ENCODE measurements around the gene RALGPS2.

Gene RALGPS2

DNA sequence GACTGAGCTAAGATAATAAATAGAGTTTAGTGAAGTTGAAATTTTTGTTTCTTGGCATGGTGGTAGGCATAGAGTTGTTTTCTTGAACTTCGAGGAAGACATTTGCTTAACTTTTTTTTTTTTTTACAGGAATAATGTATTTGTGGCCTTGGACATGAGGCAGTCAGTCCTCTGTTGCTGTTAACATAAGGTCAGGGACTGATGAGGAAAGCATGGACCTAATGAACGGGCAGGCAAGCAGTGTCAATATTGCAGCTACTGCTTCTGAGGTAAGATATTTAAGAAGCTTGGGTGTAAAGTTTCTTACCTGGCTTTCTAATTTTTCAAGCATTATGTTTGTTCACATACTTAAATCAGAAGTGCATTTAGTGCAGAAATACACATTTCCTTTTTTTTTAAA lies 51.5 kb downstream of the RALGPS2 start:
- no peaks in the 10 kb centered on the region for H3K36me3 Mint-ChIP-seq
- no peaks in the 10 kb centered on the region for H3K4me1 Mint-ChIP-seq
- no peak overlapping the region for H3K4me3 Mint-ChIP-seq
- CTCF ChIA-PET, result interaction anchor here (1.4 to 8.4 kb wide), 2 partner anchors 8 to 227 kb away, joined by 6 to 76 read pairs; no protein-coding TSS in a partner anchor
- H3K27me3 Mint-ChIP-seq, result no peaks in the 10 kb centered on the region
- no peak for DNase-seq
- H3K27ac Mint-ChIP-seq, result no peak overlapping the region
- H3K9me3 Mint-ChIP-seq, result no peaks in the 10 kb centered on the region

DNA sequence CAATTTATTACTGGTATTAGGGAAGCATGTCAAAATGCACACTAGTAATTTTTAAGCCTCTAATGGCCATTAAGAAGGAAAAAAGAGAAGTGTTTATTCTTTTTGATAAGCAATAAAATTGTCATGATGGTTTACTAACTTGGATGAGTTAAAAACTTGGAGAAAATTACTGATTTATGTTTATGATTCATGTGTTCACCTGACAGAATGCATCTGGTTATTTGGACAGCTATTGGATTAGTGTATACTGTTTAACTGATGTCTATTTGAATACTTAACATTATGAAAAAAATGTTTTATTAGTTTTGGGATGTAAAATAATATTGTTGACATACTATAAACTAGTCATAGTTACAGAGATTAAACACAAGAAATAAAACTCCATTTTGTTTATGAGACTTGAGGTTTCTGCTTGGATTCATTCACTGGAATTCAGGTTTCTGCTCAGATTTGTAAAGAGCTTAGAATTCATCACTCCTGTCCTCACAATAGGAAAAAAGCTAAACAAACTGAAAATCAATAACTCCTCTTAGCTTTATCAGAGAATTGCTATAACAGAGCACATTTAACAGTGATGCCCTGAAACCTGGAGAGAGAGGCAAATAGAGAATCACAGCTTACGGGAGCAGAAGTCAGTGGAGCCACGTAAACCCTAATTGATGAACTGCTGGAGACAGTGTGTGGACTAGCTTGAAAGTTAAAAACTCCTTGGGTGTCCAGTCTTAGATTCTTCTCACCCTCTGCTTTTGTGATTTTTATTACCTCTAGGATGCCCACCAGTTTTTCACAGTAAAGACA lies 56.7 kb downstream of the RALGPS2 start:
- Mint-ChIP-seq H3K27ac (no peak overlapping the region), H3K4me1 (peaks cover 8% of the 10 kb centered on the region), H3K36me3 (no peaks in the 10 kb centered on the region), H3K27me3 (no peaks in the 10 kb centered on the region), H3K4me3 (no peak overlapping the region), H3K9me3 (no peaks in the 10 kb centered on the region)
- no peak for DNase-seq
- CTCF ChIA-PET, result interaction anchor here (0.9 to 1.0 kb wide), 3 partner anchors 9 to 221 kb away, joined by 3 to 6 read pairs (median 3); no protein-coding TSS in a partner anchor

DNA sequence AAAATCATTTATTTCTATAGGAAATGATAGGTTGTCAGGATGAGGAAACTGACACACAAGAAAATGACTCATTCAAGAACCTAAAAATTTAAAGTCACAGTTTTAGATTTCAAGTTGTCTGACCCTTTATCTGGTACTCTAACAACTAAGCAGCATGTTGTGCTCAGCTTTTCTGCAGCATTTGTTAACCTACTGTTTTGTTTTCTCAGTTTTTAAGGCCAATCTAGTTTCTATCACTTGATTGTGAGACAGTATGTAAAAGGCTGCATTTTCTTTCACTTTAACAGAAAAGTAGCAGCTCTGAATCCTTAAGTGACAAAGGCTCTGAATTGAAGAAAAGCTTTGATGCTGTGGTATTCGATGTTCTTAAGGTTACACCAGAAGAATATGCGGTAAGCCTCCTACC lies 59.1 kb downstream of the RALGPS2 start:
- H3K36me3 Mint-ChIP-seq, result no peaks in the 10 kb centered on the region
- no peak overlapping the region for H3K4me3 Mint-ChIP-seq
- H3K4me1 Mint-ChIP-seq, result peaks cover 8% of the 10 kb centered on the region

DNA sequence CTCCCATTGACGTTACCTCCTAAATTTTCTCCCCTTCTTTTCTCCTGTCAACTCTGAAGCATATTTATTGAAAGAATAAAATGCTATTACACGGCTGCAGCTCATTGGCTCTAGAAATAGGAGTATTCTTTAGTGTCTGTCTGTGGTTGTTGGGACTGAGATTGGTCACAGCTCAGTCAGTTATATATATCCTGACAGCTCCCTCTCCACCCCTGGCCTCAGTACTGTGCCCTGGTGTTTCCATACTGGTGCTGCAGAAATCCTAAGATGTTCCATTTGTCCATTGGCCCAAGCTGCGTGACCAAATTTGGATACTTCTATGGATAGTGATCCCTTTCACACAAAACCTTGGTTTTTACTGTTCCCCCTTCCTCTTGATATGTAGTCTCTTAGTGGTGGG lies 67.3 kb downstream of the RALGPS2 start:
- no peaks in the 10 kb centered on the region for H3K36me3 Mint-ChIP-seq
- no peak overlapping the region for H3K4me3 Mint-ChIP-seq
- DNase-seq, result no peak
- H3K9me3 Mint-ChIP-seq, result no peaks in the 10 kb centered on the region
- H3K27me3 Mint-ChIP-seq, result no peaks in the 10 kb centered on the region
- H3K4me1 Mint-ChIP-seq, result no peaks in the 10 kb centered on the region
- H3K27ac Mint-ChIP-seq, result no peak overlapping the region
- CTCF ChIA-PET, result no interaction called here

More for the DNA sequence above, 59.1 kb downstream of the RALGPS2 start:
- H3K27ac Mint-ChIP-seq, result no peak overlapping the region
- no peaks in the 10 kb centered on the region for H3K9me3 Mint-ChIP-seq
- CTCF ChIA-PET, result interaction anchor here (0.6 to 1.8 kb wide), 5 partner anchors 8 to 219 kb away, joined by 3 to 8 read pairs (median 4); no protein-coding TSS in a partner anchor
- no peak for DNase-seq
- H3K27me3 Mint-ChIP-seq, result no peaks in the 10 kb centered on the region

DNA sequence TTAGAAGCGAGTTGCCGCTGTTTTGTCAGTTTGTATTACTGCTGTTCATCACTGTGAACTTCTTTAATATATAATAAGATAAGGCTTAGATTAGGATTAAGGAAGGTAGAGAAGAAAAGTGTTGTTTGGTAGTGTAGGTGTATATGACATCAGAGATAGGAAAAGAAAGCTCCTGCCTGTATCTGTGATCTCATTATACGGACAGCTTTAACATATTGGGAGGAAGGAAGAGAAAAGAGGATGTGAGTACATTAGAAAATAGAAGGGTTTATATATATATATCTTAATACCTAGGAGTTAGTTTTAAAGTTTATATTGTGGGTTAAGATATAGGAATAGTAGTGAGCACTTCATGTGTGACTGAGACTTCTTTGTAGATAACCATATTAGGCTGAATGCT lies 71.0 kb downstream of the RALGPS2 start:
- no peak overlapping the region for H3K4me3 Mint-ChIP-seq
- DNase-seq, result no peak
- no peaks in the 10 kb centered on the region for H3K4me1 Mint-ChIP-seq
- H3K27ac Mint-ChIP-seq, result no peak overlapping the region
- peaks cover 2% of the 10 kb centered on the region for H3K9me3 Mint-ChIP-seq
- H3K27me3 Mint-ChIP-seq, result no peaks in the 10 kb centered on the region
- CTCF ChIA-PET, result interaction anchor here (0.7 kb wide), 1 partner anchor 398 kb away, joined by 3 read pairs; no protein-coding TSS in a partner anchor
- H3K36me3 Mint-ChIP-seq, result no peaks in the 10 kb centered on the region

DNA sequence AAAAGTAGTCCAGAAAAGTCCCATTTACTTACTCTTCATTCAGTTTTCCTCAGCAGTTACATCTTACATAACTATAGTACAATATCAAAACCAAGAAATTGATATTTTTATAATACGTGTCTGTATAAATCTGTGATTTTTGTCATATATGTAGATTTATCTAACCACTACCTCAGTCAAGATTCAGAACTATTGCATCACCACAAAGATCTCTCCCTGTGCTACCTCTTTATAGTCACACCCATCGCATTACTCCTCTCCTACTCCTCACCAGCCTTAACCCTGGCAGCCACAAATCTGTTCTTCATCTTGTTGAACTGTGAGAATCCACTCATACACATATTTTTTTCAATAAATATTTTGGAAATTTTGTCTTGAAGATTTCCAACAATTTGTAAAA lies 72.5 kb downstream of the RALGPS2 start:
- Mint-ChIP-seq H3K36me3 (no peaks in the 10 kb centered on the region), H3K27me3 (no peaks in the 10 kb centered on the region), H3K4me3 (no peak overlapping the region), H3K27ac (no peak overlapping the region), H3K4me1 (no peaks in the 10 kb centered on the region), H3K9me3 (peaks cover 2% of the 10 kb centered on the region)
- no peak for DNase-seq
- CTCF ChIA-PET, result no interaction called here

DNA sequence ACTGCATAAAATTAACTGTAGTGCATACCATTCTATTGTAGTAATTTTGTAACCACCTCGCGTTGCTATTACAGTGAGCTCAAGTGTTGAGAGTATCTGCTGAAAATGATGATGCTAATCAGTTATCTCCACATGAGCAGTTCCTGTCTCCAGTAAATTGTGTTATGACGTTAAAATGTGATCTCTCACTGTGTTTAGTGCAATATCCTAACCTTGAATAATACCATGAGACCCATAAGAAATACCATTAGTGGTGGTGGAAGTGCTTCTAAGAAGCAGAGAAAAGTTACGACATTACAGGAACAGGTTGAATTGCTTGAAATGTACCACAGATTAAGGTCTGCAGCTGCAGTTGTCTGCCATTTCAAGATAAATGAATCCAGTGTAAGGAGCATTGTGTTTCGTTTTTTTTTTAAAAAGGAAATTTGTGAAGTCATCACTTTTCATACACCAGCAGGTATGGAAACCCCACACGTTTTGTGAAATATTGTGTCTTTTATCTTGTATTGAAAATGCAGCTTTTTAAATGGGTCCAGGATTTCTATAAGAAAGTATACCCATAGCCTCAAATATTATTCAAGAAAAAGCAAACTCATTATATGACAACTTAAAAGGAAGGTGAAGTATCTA lies 73.3 kb downstream of the RALGPS2 start:
- H3K4me1 Mint-ChIP-seq, result no peaks in the 10 kb centered on the region
- H3K4me3 Mint-ChIP-seq, result no peak overlapping the region
- H3K27me3 Mint-ChIP-seq, result no peaks in the 10 kb centered on the region
- CTCF ChIA-PET, result no interaction called here
- DNase-seq, result no peak
- no peaks in the 10 kb centered on the region for H3K36me3 Mint-ChIP-seq
- peaks cover 2% of the 10 kb centered on the region for H3K9me3 Mint-ChIP-seq
- no peak overlapping the region for H3K27ac Mint-ChIP-seq

DNA sequence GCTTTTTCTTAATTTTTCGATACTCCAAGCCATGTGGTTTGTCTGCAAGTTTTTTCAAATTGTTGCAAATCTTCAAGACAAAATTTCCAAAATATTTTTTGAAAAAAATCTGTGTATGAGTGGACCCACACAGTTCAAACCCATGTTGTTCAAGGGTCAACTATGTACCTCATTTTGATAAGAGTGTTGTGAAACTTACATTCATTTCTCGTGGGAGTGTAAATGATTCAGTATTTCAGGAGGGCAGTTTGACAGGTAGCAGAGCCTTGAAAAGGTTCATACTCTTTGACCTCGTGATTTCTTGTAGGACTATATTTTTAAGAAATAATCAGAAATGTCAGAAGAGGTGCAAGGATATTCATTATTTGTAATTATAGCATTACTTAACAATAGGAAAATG lies 77.8 kb downstream of the RALGPS2 start:
- no peaks in the 10 kb centered on the region for H3K4me1 Mint-ChIP-seq
- H3K27ac Mint-ChIP-seq, result no peak overlapping the region
- no peaks in the 10 kb centered on the region for H3K36me3 Mint-ChIP-seq
- CTCF ChIA-PET, result no interaction called here
- peaks cover 2% of the 10 kb centered on the region for H3K9me3 Mint-ChIP-seq
- no peak overlapping the region for H3K4me3 Mint-ChIP-seq
- H3K27me3 Mint-ChIP-seq, result no peaks in the 10 kb centered on the region
- no peak for DNase-seq

DNA sequence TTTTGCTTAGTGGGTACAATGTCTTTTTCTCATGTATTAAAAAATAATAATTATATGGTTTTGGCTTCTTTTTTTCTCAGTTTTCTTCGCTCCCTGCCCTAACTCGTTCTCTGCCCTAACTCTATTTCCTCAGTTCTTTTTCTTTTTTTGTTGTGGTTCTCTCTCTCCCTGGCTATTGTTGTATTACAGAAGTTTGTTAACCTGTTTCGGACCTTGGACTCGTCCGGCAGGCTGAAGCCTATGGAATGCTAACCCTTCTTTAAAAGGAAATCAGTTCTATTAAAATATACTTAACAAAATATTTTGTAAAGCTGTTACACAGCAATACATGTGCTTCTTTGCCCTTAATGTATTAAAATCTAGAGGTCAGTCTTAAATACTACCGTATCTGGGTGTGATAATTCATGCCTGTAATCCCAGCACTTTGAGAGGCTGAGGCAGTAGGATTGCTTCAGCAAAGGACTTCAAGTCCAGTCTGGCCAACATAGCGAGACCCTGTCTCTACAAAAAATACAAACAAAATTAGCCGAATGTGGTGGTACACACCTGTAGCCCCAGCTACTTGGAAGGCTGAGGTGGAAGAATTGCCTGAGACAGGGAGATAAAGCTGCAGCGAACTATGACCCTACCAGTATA lies 81.7 kb downstream of the RALGPS2 start:
- H3K27me3 Mint-ChIP-seq, result no peaks in the 10 kb centered on the region
- DNase-seq, result no peak
- H3K27ac Mint-ChIP-seq, result no peak overlapping the region
- no peaks in the 10 kb centered on the region for H3K4me1 Mint-ChIP-seq
- H3K36me3 Mint-ChIP-seq, result no peaks in the 10 kb centered on the region
- no peak overlapping the region for H3K4me3 Mint-ChIP-seq
- CTCF ChIA-PET, result no interaction called here
- H3K9me3 Mint-ChIP-seq, result no peaks in the 10 kb centered on the region

DNA sequence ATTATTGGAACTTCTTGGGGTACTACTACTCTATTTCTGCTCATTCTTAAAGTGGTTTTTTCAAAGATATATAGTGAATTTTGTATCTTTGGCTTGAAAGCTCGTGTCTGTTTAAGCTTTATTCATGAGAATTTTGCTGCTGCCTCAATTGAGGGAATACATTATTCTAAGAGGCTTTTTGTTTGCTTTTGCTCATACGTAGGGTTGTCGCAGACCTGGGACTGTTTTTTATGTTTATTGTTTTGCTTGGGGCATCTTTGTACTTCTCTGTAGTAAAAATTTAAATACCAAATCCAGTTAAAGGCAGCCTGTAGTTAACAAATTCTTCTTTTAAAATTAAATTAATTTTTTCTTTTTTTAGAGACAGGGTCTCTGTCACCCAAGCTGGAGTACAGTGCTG lies 83.5 kb downstream of the RALGPS2 start:
- DNase-seq, result no peak
- Mint-ChIP-seq H3K27ac (no peak overlapping the region), H3K4me1 (no peaks in the 10 kb centered on the region), H3K36me3 (no peaks in the 10 kb centered on the region), H3K4me3 (no peak overlapping the region), H3K9me3 (no peaks in the 10 kb centered on the region), H3K27me3 (no peaks in the 10 kb centered on the region)
- CTCF ChIA-PET, result no interaction called here

DNA sequence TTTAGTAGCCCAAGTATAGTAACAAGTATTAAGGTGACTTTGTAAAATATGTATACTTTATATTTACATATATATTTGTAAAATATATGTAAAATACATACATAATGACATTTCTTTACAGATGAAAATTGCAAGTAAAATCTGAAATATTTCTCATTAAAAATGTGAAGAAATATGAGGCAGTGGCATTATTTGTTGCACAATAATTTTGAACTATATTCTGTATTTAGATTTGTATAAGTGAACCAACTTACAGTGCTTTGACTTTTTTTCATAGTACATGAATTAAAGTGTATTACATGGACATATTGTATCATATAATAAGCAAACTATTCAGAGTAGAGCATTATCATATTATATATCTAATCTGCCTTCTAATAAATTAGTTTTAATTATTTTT lies 85.5 kb downstream of the RALGPS2 start:
- Mint-ChIP-seq H3K4me1 (no peaks in the 10 kb centered on the region), H3K27me3 (no peaks in the 10 kb centered on the region)
- CTCF ChIA-PET, result no interaction called here

DNA sequence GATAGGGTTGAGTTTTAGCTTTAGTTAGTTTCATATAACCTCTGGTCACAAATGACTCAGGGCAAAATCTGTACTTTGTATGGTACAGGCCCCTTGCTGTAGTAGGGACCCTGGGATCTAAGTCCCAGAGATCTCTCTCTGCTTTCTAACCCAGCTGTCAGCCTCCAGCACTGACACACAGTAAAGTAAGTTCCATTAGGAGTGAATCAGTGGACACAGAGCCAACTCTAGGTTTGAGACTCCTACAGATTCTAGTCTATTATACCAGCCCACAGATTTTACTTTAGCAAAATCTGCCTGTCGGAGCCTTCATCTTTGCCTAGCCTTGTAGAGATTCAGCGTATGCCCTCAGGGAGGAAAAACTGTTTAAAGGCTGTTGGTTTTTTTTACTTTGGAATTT lies 93.4 kb downstream of the RALGPS2 start:
- no peak for DNase-seq
- CTCF ChIA-PET, result no interaction called here

More for the DNA sequence above, 85.5 kb downstream of the RALGPS2 start:
- DNase-seq, result no peak
- no peaks in the 10 kb centered on the region for H3K36me3 Mint-ChIP-seq
- no peaks in the 10 kb centered on the region for H3K9me3 Mint-ChIP-seq
- no peak overlapping the region for H3K27ac Mint-ChIP-seq
- H3K4me3 Mint-ChIP-seq, result no peak overlapping the region

DNA sequence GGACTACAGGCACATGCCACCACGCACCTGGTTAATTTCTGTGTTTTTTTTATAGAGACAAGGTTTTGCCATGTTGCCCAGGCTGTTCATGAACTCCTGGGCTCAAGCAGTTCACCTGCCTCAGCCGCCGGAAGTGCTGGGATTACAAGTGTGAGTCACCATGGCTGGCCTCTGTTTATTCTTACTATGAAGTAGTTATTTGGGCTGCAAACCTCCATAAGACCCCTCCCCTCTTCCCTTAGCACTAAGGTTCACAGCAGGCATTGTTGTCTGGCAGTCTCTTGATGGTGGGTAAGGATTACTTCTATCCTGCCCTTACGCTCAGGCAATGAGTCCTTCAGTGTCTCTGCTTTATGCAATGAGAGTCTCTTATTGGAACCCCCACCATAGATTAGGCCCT lies 94.1 kb downstream of the RALGPS2 start:
- H3K27ac Mint-ChIP-seq, result no peak overlapping the region
- no peaks in the 10 kb centered on the region for H3K27me3 Mint-ChIP-seq
- CTCF ChIA-PET, result no interaction called here
- no peak overlapping the region for H3K4me3 Mint-ChIP-seq
- no peaks in the 10 kb centered on the region for H3K9me3 Mint-ChIP-seq
- H3K4me1 Mint-ChIP-seq, result no peaks in the 10 kb centered on the region
- DNase-seq, result no peak
- H3K36me3 Mint-ChIP-seq, result no peaks in the 10 kb centered on the region

More for the DNA sequence above, 93.4 kb downstream of the RALGPS2 start:
- Mint-ChIP-seq H3K27me3 (no peaks in the 10 kb centered on the region), H3K27ac (no peak overlapping the region), H3K4me3 (no peak overlapping the region), H3K36me3 (no peaks in the 10 kb centered on the region), H3K4me1 (no peaks in the 10 kb centered on the region), H3K9me3 (no peaks in the 10 kb centered on the region)

DNA sequence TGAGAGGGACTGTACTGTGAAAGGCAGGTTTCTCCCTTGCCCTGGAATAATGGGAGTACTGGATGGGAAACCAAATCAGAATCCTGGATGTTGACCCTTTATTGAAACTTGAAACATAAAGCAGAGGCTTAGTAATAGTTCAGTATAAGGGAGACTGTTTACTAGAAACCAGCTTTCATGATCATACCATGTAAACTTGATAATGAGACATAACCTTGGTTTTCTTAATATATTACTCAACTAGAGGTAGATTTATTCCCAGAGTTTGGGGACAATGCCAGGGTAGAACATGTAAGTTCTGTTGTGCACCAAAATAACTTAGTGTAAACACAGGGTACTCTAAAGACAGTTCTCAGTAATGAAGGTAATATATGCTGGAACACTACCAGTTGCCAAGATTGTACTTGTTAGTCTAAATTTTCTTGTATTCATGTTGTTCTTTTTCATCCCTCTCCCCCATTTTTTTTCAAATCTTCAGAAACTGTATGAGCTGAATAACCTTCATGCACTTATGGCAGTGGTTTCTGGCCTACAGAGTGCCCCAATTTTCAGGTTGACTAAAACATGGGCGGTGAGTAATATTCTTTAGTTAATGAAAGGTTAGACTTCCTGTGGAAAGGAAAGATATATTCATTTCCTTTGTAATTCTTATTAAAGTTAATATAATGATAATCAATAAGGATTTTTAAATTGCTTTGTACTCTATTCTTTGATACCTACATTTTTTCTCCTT lies 96.3 kb downstream of the RALGPS2 start:
- no peak for DNase-seq
- Mint-ChIP-seq H3K27ac (no peak overlapping the region), H3K9me3 (no peaks in the 10 kb centered on the region), H3K4me1 (no peaks in the 10 kb centered on the region), H3K36me3 (no peaks in the 10 kb centered on the region), H3K27me3 (no peaks in the 10 kb centered on the region), H3K4me3 (no peak overlapping the region)
- CTCF ChIA-PET, result no interaction called here
